HG03378 (cell line): ENCODE results near the gene ZNF385A.

Source experiments
- ATAC-seq: cut with Tn5 transposase; IDR thresholded peaks from one replicate; pipeline ENCODE4 v1.9.1; 2021; ENCODE audit warnings: mild to moderate bottlenecking, moderate library complexity; ENCODE audit not compliant: unreplicated experiment

Gene ZNF385A, protein sequence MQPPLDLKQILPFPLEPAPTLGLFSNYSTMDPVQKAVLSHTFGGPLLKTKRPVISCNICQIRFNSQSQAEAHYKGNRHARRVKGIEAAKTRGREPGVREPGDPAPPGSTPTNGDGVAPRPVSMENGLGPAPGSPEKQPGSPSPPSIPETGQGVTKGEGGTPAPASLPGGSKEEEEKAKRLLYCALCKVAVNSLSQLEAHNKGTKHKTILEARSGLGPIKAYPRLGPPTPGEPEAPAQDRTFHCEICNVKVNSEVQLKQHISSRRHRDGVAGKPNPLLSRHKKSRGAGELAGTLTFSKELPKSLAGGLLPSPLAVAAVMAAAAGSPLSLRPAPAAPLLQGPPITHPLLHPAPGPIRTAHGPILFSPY

DNA sequence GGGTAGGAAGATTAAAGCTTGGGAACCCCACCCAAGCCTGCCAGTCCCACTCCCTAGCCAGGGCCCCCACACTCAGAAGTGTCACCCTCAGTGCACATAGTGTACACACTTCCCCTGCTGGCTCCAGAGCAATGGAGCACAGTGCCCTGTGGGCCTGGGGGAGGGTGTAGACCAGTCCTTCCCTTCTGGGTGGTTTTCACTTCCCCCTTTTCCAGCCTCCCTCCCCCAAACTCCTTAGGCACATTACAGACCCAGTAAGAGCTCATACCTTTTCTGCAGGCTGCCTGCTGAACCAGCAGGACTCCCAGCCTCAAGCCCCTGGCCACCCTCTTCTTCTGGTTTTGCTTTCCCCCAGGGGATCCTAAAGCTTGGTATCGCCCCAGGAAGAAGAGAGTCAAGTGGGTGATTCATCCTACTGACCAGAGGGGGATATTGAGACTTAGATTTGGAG lies at the start of gene ZNF385A:
Gene ZNF385A, minus strand, starts transcription at position 143 of the 451 bp plus-strand sequence. CDS start 219 bp downstream, outside the sequence.
- ATAC-seq: no peak

DNA sequence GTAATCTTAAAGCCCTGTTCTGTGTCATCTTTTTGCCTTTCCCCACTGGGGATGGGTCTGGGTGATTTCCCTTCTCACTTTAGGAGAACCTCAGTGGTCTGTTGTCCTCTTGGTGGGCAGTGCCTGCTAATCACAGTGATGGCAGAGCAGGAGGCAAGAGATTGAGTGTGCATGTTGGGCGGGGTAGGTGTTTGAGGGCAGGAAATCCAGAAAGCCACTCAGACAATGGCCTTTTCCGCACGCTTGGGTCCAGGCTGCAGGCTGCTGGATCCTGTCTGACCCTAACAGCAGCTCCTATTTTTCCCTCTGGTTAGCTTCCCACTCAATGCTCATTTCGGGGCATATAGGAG lies 48.3 kb upstream of the ZNF385A start:
- ATAC-seq: no peak

DNA sequence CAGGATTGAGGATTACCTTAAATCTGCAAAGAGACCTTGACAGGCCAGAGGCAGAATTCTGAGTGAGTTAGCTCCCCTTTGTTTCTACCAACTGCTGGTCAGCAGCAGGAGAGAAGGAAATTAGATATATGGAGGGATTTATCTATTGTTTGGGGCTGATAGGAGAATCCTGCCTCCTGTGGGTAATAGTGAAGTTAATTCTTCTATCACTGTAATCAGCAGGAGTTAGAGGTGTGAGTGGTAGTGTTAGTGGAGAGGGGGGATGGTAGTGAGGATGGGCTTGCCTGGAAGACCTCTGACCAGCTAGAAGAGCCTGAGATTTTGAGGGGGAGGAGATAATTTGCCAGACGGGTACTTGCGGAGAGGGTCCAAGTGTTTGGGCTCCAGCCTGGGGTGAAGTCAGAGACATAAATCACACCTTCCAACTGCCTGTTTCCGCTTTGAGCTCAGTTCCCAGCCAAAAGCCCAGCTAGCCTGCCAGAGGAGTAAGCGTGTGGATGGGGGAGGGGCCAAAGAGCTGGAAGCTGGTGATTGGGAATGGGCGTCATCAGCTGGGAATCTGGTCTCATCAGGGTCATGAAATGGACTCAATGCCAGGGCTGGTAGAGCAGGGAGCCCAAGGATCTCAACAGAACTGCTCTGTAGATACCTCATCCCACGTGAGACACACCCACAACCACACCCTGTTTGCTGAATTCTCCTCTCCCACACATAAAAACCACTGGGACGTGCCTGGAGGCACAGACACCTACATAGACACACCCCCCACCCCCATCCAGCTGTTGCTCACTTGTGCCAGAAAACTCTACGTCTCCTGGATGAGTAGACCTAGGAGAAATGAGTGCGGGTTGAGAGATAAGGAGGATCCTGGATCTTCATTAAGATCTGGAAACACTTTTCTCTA lies 47.6 kb upstream of the ZNF385A start:
- no peak for ATAC-seq

DNA sequence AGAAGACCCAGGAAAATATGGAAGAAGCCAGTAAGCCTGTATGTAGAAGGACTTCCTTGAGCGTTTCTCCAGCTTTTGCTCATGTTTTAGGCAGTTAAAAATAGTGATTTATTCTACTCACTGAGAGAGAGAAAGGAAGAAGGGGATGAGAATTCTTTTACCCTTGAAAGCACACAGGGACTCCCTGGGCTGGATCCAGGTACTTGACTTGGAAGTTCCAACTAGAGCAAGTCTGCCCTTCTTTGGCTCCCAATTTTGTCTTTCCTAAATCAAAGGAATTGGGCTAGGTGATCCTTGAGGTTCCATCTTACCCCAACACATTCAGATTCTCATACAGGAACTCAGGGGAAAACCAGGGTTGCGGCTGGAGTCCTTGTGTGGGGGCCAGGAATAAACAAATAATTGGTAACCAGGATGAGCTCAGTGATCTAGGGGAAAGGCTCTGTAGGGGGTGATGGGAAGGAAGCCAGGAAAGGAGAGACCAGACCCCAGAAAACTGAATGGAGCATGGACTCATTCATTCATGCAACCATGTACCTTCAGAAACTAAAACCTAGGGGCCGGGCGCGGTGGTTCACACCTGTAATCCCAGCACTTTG lies 46.0 kb upstream of the ZNF385A start:
- no peak for ATAC-seq

DNA sequence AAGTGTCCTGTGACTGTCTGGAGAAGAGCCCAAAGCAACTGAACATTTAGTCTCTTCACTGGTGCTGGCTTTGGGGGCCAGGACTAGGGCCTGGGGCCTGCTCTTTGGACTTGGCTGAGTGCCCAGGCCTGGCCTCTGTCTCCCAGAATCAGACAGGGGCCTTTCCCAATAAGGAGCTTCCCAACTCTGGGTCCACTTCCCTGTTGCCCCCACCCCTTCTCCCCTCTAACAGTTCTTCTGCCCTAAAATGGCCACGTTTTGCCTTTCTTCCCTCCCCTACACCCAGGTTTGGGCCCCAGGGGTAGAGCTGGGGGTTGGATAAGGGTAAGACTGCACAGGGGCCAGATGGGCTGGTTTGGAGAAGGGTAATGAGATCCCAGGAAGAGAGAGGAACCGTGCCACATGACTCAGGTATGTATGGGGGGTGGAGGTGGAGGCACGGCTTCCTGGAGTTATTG lies 44.5 kb upstream of the ZNF385A start:
- ATAC-seq: no peak

DNA sequence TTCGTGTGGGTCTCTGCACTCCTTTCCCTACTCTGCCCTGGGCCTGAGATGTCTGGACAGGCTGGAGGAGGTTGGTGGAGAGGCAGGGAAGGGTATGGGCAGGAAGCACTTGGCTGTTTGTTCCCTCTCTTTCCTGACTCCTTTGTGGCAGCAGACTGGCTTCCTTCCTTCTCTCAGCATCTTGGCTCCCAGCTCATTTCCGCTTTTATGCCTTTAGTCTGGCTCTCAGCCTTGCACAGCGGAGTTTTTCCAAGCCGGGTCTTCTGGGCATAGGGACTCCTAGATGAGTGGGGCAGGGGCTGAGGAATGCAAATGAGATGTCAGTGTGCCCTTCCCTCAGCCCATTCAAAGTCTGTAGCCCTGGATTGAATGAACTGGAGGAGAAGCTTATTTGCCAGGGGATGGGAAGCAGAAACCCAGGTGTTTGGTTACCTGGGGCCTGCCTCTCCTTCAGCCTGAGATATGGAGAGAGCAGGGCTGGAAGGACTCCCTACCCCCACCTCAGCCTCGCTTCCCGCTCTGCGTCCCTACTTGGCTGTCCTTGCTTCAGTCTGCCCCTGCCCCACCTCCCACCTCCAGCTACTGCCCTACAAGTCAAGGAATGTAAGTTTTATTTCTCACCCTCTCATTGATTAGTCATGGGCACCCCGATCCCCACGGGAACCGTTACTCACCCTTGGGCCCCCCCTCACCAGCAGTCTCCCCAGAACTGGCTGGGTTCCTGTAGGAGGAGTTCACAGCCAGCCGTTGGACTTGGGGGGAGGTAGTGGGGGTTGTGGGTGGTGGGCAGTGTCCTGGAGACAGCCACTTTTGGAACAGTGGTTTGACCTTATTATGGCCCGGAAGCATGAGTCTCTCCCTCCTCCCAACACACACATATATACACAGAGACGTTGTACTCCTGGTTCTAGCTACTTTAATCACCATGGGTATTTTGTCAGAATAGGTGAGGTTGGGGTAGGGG lies 43.8 kb upstream of the ZNF385A start:
- no peak for ATAC-seq

DNA sequence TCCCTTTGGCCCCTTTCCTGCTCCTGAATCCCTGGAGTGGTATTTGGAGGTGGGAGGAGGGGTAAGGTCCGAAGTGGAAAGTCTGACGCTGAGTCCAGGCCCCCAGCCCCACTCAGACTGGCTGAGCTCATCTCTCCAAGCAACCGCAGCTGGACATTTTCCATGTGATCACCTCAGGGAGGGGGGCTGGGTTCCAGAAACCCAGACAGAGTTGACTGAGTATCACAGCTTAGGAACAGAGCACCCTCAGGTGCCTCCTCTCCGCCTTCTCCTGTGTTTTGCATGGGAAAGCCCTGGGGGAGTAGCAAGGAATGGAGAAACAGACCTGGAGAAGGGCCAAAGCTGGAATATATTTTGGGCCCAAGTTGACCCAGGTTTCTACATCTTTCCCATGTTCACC lies 42.6 kb upstream of the ZNF385A start:
- no peak for ATAC-seq

DNA sequence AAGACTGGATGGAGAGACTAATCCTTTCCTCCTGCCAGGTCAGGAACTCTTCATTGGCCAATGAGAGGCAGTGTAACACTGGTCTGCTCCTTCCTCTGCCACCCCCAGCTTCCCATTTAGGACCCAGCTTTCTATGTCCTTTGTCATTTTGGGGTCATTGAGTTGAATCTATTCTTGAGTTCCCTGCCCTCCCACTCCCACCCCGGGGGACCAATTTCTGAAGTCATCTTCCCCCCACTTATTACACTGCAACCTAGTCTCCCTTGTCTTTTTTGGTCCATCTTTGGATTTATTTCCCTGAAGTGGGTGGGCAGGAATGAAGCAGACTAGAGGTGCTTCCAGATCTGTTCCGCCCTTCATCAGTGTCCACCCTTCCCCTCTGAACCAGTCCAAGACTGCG lies 42.2 kb upstream of the ZNF385A start:
- no peak for ATAC-seq

DNA sequence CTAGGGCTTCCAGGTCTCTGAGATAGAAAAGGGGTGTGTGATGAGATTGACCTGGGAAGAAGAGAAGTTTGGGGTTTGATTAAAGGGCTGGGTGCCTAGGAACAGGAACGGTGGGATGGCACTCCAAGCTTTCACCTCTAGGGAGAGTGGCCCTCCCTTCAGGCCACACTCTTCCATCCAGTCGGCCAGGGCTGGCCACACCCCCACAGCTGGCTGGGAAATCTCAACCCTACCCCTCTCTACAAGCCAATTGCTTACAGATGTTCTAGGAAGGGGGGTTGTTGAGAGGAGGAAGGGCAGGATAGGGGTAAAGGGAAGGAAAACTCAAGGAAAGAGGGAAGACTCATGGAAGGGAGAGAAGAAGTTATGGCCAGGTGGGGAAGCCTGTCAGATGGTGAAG lies 41.2 kb upstream of the ZNF385A start:
- no peak for ATAC-seq

DNA sequence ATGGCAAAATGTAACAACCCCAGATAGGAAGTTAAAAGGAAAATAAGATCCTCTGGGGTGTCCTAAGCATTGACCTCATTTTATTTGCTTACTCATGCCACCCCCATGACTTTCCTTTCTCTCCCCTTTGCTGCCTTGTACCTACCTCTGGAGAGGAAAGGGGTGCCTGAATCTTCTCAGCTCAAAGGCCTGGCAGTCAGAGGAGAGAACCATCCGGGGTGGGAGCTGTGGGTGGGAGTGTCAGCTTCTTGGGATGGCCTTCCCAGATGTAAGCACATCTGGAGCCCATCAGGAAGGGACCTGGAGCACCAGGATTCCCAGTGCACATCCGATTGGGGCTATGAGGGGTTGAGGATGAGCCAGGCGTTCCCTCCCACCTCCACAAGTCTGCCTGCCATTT lies 39.7 kb upstream of the ZNF385A start:
- ATAC-seq: no peak

DNA sequence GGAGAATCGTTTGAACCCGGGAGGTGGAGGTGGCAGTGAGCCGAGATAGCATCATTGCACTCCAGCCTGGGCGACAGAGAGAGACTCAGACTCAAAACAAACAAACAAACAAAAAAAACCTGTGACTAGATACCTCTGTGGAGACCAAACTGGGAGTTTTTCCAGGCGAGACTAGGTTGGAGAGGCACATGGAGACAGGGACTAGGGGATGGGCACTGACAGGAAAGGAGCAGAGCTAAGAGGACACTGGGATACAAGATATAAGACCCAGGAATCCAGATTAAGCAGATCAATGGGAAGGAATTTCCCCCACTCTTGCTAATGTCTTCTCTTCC lies 39.2 kb upstream of the ZNF385A start:
- no peak for ATAC-seq

DNA sequence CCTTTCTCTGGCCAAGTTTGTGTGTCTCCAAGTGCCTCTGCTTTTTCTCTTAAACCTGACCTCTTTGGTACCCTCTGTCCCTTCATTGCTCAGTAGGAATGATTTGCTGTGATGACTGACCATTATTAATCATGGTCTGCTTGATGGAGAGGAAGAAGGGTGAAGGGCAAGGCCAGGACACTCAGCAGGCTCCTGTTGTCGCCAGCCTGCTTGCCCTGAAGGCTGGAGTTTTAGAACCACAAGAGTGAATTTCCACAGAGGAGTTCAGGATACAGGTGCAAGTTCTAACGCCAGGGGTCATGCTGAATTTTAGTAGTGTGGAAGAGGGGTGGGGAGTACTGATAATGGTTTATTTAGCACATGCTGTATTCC lies 37.3 kb upstream of the ZNF385A start:
- no peak for ATAC-seq

DNA sequence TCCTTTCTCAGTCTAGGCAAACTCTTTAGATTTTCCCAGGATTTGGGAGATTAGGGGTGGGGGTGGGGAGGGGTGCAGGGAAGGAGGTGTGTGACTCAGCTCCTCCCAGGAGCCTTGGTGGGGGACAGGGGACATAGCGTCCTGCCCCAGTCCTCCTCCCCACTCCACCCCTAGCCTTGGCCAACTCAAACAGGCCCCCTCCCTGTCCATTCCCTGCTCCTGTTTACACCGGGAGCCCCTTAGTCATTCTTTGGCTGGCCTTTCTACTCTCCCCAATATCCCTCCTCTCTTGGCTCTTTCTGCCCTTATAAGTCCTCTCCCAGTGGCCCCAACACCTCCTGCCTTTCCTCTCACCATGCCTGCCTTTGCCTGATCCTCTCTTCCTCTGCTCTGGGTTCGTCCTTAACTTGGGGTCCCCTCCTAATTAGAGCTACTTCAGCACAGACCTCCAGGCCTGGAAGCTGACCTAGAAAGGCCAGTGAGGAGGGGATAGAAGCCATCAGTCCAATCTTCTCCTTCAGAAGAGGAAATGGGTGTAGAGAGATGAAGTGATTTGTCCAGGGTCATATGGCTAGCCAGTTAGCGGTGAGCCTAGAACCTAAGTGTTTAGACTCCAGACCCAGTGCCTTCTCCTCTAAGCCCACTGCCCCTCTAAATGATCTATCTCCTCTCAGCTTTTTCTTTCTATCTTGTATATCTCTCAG lies 36.8 kb upstream of the ZNF385A start:
- ATAC-seq: no peak

DNA sequence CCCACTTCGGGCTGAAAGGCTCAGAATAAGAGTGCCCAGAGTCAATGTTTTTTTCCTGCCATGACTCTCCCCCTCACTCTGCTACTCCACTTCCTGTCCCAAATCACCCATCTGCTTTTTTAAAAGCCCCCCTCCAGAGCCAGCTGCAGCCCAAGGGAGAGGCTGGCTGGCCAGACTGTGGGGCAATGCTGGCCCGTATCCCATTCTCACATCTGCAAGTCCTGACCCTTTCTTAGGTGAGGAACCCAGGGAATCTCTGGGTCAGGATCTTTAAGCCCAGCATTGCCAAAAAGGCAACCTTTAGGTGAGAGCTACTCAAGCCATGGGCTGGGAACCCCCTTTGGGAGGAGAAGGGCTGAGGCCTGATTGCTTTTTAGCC lies 36.2 kb upstream of the ZNF385A start:
- ATAC-seq: no peak

DNA sequence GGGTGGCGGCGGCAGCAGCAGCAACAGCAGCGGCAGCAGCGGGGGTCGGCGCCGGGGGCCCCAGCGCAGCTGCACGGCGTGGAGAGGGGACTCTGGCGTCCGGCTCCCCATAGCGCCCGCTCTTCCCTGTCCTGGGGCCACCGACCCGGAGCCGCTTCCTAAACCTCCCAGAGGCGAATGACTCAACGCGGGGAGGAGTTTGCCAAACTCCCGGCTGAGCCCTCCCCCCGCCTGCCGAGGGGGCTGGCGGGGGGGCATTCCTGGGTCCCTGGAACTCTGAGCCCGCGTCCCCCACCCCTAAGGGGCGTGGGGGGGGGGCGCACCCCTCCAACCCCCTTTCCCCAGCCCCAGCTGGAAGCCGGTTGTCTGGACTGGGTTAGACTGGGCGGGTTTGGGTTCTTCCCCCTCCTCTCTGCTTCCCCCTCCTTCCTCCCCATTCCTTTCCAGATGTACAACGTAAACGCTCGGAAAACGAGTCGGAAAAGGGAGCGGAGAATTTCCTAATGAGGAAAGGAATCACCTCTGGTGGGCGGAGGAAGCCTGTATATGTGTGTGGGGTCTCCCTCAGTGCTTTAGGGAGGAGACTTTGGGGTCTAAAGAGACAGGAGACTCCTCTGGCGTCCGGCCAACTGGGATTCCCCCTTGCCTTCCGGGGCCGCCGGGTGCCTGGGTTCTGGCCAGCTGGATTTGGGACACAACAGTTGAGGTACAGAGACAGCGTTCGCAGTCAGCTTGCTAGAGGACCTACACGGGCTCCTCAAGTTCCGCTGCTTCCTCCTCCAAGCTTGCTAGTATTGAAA lies 34.8 kb upstream of the ZNF385A start, which contains the start of gene ITGA5:
Gene ITGA5, minus strand, starts transcription at position 179 of the 800 bp plus-strand sequence. Its CDS starts 68 bp downstream, at position 111.
- no peak for ATAC-seq

DNA sequence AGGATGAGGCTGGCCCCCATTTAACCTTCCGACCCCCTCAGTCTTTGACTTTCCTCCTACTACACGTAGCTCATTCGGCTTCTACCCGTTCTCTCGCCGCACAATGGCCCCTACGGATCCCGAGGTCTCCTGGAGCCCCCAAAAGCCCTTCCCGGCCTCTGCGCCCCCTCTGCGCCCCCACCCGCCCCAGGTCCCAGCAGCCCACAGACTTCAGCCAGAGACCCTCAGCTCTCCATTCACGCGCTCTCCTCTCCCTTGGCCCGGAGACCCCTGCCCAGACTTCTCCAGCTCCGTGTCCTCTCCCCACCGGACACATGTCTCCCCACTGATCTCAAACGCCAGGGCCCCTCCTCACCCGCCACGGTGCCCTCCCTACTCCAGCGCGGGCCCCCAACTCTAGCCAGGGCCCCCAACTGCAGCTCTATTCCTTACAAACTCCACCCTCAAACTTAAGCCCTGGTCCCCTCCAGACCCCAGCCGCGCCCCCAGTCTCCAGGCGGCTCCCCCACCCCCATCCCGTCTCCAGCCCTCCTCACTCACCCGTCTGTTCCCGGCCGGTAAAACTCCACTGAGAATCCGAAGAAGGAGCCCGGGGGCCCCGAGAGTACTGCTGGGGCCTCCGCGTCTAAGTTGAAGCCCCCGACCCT lies 34.0 kb upstream of the ZNF385A start:
- ATAC-seq: no peak

DNA sequence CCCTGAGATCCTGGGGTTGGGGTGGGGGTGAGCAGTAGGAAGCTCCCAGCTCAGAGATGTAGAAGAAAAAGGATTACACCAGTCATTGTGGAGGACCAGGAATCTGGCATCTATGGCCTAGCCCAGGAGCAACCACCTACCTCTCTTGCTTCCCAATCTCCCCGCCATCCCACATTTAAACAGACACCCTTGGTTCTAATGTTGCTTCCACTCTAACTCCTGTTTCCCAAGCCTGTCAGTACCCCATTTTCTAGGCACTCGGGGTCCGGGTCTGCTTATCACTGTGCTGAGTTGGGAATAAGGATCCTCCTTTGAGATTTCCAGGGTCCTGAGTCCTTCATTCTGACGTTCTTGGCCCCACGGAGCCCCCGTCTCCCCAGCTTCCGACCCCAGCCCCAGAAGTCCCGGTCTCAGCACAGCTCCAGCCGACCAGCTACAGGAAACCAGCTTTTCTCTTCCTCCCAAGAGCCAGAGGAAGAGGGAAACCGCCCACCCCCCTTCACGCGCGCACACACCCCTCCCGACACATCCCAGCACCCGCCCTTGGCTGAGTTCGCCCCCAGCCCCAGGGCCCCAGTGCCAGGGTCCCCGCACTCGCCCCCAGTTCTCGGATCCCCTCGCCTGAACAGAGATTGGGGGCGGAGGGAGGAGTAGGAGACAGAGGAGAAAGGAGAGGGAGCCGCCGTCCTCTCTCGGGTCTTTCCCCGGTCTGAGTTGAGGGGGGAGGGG lies 33.3 kb upstream of the ZNF385A start:
- no peak for ATAC-seq
